HepG2 (cell line): ENCODE results near the gene SDR42E2. TPM values are rescaled to one million over a fixed set of nuclear protein-coding genes. Genes with fewer than 3 reads are reported as not detected.

Experiments used
- HIVEP1 ChIP-seq: sonication (generic); formaldehyde crosslinking; IDR thresholded peaks from 2 replicates; pipeline ENCODE4 v1.4.0; 2020; ENCODE audit warnings: mild to moderate bottlenecking, missing genetic modification reagents
- SRSF9 ChIP-seq: fragments of 200-400 bp; formaldehyde crosslinking; IDR thresholded peaks from 2 replicates; pipeline ENCODE4 v1.6.1; 2018; ENCODE audit warnings: borderline replicate concordance, mild to moderate bottlenecking, low read depth, low read length; ENCODE audit not compliant: insufficient read depth, poor library complexity, severe bottlenecking
- TARDBP ChIP-seq: sonication (generic); formaldehyde crosslinking; IDR thresholded peaks from 2 replicates; pipeline ENCODE4 v1.8.0; 2022; ENCODE audit warnings: mild to moderate bottlenecking, missing genetic modification reagents
- polyA plus RNA-seq, 8 experiments: library from polyadenylated mRNA; depleted of rRNA in 3 of 8; stranded (reverse) in 7 of 8; unstranded in 1 of 8; fragments of >200 nt; fragmentation: Illumina TruSeq in 4 of 8; extraction: Trizol in 4 of 8; gene quantifications; 2 replicates each; pipeline versions ENCODE4 v1.2.1 to v1.2.3, GENCODE V29; 2011 to 2016; ENCODE audit warnings: low read depth in 4 of 8, missing spikeins in 1 of 8, mixed read lengths in 1 of 8; ENCODE audit not compliant: insufficient read depth in 1 of 8
- total RNA-seq, 5 experiments: library from RNA; depleted of rRNA; stranded (reverse); fragments of >200 nt; fragmentation: Illumina TruSeq; extraction: Trizol; gene quantifications; 2 replicates each; pipeline ENCODE4 v1.2.3, GENCODE V29; 2016; ENCODE audit warnings: low read depth in 1 of 5
- TF ChIP-seq, protein P1 (sequence below): sonication (generic); formaldehyde crosslinking; IDR thresholded peaks from 2 replicates; pipeline ENCODE4 v1.5.0; 2020; ENCODE audit warnings: missing genetic modification reagents, mild to moderate bottlenecking, borderline replicate concordance
- TF ChIP-seq, protein P2 (sequence below): sonication (generic); formaldehyde crosslinking; IDR thresholded peaks from 2 replicates; pipeline ENCODE4 v1.4.0; 2020; ENCODE audit warnings: missing genetic modification reagents, low read depth, mild to moderate bottlenecking, borderline replicate concordance
- TF ChIP-seq, protein P3 (sequence below): sonication (generic); formaldehyde crosslinking; IDR thresholded peaks from 2 replicates; pipeline ENCODE4 v1.5.0; 2020; ENCODE audit warnings: mild to moderate bottlenecking, missing genetic modification reagents
- TF ChIP-seq, protein P4 (sequence below): sonication (generic); formaldehyde crosslinking; IDR thresholded peaks from 2 replicates; pipeline ENCODE4 v1.5.1; 2020; ENCODE audit warnings: mild to moderate bottlenecking, missing genetic modification reagents, borderline replicate concordance
- TF ChIP-seq, protein P5 (sequence below), 2 experiments: fragments of 450-650 bp in 1 of 2; sonication (generic) in 1 of 2; formaldehyde crosslinking in 1 of 2; IDR thresholded peaks; 2 replicates each; pipeline versions ENCODE4 v1.6.1 to v1.8.0; 2016 to 2022; ENCODE audit warnings: antibody characterized with exemption in 1 of 2, mild to moderate bottlenecking in 1 of 2, missing genetic modification reagents in 1 of 2

SDR42E2 gene
- total and polyA plus RNA-seq, 2 of the 13 experiments (the other 11 are each of a cell fraction or from before 2014, with no cell fraction given), result 0.05 to 0.11 TPM

DNA sequence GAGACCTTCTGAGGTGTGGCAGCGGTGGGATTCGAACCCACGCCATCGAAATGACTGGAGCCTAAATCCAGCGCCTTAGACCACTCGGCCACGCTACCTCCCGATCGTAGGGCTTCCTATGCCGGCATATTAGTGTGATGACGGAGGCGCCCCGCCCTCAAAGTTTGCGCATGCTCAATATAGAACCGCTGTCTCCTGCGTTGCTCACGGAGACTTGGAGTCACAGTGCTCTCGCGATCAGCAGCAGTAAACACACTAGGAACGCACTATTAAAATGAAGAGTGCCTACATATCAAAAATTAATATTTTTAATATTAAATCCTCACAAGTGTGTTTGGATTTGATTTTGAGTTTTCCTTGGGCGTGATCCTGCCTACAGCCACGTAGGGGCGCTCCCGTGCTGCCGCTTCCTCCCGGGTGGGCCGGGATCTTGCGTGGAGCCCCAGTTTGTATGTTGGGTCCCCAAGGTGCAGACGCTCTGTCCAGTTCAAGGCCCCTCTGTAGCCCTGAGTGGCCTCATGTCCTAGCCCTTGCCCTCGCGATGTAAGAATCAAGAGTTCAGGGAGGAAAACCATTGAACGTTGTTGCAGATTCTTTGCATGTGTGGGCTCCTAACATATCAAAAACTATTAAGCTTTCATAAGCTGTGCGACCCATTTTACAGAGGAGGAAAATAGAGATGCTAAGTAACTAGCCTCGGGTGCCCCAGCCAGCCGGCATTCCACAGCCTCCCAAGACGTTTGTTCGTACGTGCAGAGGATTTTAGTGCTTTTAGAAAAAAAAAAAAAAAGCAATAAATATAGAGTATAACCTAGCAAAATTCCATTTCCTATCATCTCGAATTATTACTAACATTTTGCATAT is 33.6 kb downstream of the SDR42E2 start (continued):
- no peak for TF ChIP-seq HIVEP1 (CRISPR knock-in tag)
- TF ChIP-seq TARDBP (CRISPR knock-in tag), result peak; percentile 98
- TF ChIP-seq, protein P1, sequence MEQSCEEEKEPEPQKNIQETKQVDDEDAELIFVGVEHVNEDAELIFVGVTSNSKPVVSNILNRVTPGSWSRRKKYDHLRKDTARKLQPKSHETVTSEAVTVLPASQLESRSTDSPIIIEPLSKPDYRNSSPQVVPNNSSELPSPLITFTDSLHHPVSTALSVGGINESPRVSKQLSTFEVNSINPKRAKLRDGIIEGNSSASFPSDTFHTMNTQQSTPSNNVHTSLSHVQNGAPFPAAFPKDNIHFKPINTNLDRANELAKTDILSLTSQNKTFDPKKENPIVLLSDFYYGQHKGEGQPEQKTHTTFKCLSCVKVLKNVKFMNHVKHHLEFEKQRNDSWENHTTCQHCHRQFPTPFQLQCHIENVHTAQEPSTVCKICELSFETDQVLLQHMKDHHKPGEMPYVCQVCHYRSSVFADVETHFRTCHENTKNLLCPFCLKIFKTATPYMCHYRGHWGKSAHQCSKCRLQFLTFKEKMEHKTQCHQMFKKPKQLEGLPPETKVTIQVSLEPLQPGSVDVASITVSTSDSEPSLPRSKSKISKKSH, result peak; percentile 64; the same call in 1 of the 2 replicates
- TF ChIP-seq, protein P2, sequence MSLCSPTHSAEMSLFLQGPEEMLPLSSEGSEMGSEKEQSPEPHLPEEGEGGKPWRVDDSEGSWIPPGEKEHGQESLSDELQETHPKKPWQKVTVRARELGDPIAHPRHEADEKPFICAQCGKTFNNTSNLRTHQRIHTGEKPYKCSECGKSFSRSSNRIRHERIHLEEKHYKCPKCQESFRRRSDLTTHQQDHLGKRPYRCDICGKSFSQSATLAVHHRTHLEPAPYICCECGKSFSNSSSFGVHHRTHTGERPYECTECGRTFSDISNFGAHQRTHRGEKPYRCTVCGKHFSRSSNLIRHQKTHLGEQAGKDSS (CRISPR knock-in tag), result peak; percentile 98
- TF ChIP-seq, protein P3, sequence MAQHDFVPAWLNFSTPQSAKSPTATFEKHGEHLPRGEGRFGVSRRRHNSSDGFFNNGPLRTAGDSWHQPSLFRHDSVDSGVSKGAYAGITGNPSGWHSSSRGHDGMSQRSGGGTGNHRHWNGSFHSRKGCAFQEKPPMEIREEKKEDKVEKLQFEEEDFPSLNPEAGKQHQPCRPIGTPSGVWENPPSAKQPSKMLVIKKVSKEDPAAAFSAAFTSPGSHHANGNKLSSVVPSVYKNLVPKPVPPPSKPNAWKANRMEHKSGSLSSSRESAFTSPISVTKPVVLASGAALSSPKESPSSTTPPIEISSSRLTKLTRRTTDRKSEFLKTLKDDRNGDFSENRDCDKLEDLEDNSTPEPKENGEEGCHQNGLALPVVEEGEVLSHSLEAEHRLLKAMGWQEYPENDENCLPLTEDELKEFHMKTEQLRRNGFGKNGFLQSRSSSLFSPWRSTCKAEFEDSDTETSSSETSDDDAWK (CRISPR knock-in tag), result no peak
- TF ChIP-seq, protein P4, sequence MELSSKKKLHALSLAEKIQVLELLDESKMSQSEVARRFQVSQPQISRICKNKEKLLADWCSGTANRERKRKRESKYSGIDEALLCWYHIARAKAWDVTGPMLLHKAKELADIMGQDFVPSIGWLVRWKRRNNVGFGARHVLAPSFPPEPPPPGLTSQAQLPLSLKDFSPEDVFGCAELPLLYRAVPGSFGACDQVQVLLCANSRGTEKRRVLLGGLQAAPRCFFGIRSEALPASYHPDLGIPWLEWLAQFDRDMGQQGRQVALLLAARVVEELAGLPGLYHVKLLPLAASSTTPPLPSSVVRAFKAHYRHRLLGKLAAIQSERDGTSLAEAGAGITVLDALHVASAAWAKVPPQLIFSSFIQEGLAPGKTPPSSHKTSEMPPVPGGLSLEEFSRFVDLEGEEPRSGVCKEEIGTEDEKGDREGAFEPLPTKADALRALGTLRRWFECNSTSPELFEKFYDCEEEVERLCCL (CRISPR knock-in tag), result peak; percentile 29; the same call in 1 of the 2 replicates
- TF ChIP-seq SRSF9, result no peak
- TF ChIP-seq, protein P5, sequence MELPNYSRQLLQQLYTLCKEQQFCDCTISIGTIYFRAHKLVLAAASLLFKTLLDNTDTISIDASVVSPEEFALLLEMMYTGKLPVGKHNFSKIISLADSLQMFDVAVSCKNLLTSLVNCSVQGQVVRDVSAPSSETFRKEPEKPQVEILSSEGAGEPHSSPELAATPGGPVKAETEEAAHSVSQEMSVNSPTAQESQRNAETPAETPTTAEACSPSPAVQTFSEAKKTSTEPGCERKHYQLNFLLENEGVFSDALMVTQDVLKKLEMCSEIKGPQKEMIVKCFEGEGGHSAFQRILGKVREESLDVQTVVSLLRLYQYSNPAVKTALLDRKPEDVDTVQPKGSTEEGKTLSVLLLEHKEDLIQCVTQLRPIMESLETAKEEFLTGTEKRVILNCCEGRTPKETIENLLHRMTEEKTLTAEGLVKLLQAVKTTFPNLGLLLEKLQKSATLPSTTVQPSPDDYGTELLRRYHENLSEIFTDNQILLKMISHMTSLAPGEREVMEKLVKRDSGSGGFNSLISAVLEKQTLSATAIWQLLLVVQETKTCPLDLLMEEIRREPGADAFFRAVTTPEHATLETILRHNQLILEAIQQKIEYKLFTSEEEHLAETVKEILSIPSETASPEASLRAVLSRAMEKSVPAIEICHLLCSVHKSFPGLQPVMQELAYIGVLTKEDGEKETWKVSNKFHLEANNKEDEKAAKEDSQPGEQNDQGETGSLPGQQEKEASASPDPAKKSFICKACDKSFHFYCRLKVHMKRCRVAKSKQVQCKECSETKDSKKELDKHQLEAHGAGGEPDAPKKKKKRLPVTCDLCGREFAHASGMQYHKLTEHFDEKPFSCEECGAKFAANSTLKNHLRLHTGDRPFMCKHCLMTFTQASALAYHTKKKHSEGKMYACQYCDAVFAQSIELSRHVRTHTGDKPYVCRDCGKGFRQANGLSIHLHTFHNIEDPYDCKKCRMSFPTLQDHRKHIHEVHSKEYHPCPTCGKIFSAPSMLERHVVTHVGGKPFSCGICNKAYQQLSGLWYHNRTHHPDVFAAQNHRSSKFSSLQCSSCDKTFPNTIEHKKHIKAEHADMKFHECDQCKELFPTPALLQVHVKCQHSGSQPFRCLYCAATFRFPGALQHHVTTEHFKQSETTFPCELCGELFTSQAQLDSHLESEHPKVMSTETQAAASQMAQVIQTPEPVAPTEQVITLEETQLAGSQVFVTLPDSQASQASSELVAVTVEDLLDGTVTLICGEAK (IDR thresholded peaks at IDR 0.05), result no peak
- TF ChIP-seq, protein P5 (CRISPR knock-in tag; IDR thresholded peaks at IDR 0.05), result peak; percentile 68; the same call in 1 of the 2 replicates
